ENCODE data around the gene CARM1. TPM values are rescaled to one million over a fixed set of nuclear protein-coding genes. Genes with fewer than 3 reads are reported as not detected.
"Not testable (repeated sequence)": the region's sequence is repeated elsewhere in the genome, so short reads cannot be mapped to it uniquely, and the experiment has no call there.

Gene CARM1
- total RNA-seq, 2 donors from 2014 or later, result 14.5 to 54.4 TPM

DNA sequence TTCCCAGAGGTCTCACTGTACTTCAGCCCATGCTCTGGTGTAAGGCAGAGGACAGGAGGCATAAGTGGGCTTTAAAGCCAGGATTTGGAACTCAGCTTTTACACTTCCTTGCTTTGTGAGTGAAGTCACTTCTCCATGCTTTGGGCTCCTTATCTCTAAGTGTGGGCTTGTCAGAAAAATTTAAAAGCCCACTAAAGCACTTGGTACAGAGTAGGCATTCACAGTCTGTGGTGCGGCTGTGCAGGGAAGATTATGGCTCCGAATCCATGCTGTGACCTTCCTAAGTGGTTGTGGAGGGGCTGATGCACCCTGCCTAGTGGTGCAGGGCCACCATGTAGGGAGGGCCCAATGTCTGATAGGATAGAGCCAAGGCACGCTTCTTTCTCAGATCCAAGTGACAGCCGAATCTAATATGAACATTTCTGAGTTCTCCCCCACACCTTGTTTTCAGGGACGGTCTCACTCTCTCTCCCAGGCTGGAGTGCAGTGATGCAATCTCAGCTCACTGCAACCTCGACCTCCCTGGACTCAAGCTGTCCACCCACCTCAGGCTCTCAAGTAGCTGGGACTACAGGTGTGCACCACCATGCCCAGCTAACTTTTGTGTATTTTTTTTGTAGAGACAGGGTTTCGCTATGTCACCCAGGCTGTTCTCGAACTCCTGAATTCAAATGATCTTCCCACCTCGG, 64.2 kb downstream of the CARM1 start:
- no peak overlapping the region for H3K27ac ChIP-seq
- H3K36me3 ChIP-seq, result no peaks in the 10 kb centered on the region
- DNase-seq (ENCODE audit: low spot score), result no peak
- TF ChIP-seq POLR2A (IDR thresholded peaks at IDR 0.05) (no peak), POLR2AphosphoS5 (IDR thresholded peaks at IDR 0.05) (no peak)
- TF ChIP-seq, protein P1, sequence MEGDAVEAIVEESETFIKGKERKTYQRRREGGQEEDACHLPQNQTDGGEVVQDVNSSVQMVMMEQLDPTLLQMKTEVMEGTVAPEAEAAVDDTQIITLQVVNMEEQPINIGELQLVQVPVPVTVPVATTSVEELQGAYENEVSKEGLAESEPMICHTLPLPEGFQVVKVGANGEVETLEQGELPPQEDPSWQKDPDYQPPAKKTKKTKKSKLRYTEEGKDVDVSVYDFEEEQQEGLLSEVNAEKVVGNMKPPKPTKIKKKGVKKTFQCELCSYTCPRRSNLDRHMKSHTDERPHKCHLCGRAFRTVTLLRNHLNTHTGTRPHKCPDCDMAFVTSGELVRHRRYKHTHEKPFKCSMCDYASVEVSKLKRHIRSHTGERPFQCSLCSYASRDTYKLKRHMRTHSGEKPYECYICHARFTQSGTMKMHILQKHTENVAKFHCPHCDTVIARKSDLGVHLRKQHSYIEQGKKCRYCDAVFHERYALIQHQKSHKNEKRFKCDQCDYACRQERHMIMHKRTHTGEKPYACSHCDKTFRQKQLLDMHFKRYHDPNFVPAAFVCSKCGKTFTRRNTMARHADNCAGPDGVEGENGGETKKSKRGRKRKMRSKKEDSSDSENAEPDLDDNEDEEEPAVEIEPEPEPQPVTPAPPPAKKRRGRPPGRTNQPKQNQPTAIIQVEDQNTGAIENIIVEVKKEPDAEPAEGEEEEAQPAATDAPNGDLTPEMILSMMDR (IDR thresholded peaks at IDR 0.05), result no peak
- H3K4me3 ChIP-seq, result no peak overlapping the region
- intact Hi-C loops (cut with DNase I), result loop anchor here (5.0 to 10.0 kb wide), 3 partner anchors 92 to 267 kb away; no protein-coding TSS in a partner anchor
- peaks cover 3% of the 10 kb centered on the region for H3K4me1 ChIP-seq (replicated peaks)
- H3K27me3 ChIP-seq (replicated peaks; ENCODE audit: insufficient read depth), result no peaks in the 10 kb centered on the region
- H3K9me3 ChIP-seq, result no peaks in the 10 kb centered on the region
- 95% methylated on average over 9 of the region's 9 CpGs for WGBS

DNA sequence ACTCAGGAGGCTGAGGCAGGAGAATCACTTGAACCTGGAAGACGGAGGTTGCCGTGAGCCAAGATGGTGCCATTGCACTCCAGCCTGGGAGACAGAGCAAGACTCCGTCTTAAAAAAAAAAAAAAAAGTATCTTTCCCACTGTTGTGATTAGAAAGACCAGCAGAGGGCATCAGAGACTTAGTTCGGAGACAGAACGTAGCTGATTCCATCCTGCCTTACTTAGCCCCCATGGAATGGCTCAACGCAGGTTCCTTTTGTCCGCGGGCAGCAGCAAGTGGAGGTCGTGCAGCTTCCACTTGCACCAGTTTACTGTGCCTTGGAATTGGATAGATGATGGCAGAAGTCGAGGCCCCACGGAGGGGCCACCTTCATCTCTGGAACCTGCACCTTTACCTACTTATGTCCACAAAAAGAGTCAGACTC, 65.3 kb downstream of the CARM1 start:
- intact Hi-C loops (cut with DNase I), result loop anchor here (5.0 to 10.0 kb wide), 3 partner anchors 91 to 266 kb away; no protein-coding TSS in a partner anchor
- H3K4me1 ChIP-seq (replicated peaks), result no peaks in the 10 kb centered on the region
- peak; percentile 64 for DNase-seq (ENCODE audit: low spot score)
- no peaks in the 10 kb centered on the region for H3K27me3 ChIP-seq (replicated peaks; ENCODE audit: insufficient read depth)
- H3K9me3 ChIP-seq, result no peaks in the 10 kb centered on the region
- no peaks in the 10 kb centered on the region for H3K36me3 ChIP-seq
- TF ChIP-seq POLR2A (IDR thresholded peaks at IDR 0.05) (no peak), POLR2AphosphoS5 (IDR thresholded peaks at IDR 0.05) (peak; percentile 75)
- TF ChIP-seq, protein P1 (IDR thresholded peaks at IDR 0.05), result peak; percentile 12 to 83 (median 55)
- H3K27ac ChIP-seq, result peak overlapping the region; percentile 3 to 47
- WGBS, result 3% methylated on average over 11 of the region's 11 CpGs
- no peak overlapping the region for H3K4me3 ChIP-seq

DNA sequence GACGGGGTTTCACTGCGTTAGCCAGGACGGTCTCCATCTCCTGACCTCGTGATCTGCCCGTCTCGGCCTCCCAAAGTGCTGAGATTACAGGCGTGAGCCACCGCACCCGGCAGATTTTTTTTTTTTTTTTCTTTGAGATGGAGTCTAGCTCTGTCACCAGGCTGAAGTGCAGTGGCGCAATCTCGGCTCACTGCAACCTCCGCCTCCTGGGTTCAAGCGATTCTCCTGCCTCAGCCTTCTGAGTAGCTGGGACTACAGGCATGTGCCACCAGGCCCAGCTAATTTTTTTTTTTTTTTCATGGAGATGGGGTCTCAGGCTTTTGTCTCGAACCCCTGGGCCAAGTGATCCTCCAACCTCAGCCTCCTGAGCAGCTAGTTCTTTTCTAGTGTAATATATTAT, 70.3 kb downstream of the CARM1 start:
- H3K27me3 ChIP-seq (replicated peaks; ENCODE audit: insufficient read depth); intact Hi-C loops (cut with DNase I); H3K4me1 ChIP-seq (replicated peaks); H3K4me3 ChIP-seq; H3K36me3 ChIP-seq; DNase-seq (ENCODE audit: low spot score); H3K9me3 ChIP-seq: not testable (repeated sequence)
- peak overlapping the region; percentile 31 to 64 for H3K27ac ChIP-seq
- WGBS, result 87% methylated on average over 14 of the region's 14 CpGs

DNA sequence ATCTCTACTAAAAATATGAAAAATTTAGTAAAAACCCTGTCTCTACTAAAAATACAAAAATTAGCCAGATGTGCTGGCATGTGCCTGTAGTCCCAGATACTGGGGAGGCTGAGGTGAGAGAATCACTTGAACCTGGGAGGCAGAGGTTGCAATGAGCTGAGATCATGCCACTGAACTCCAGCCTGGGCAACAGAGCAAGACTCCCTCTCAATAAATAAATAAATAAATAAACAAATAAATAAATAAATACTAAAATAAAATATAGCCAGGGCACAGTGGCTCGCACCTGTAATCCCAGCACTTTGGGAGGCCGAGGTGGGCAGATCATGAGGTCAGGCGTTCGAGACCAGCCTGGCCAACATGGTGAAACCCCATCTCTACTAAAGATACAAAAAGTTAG, 72.1 kb downstream of the CARM1 start:
- H3K36me3 ChIP-seq; H3K9me3 ChIP-seq; H3K4me3 ChIP-seq; H3K27ac ChIP-seq; H3K27me3 ChIP-seq (replicated peaks; ENCODE audit: insufficient read depth); H3K4me1 ChIP-seq (replicated peaks); intact Hi-C loops (cut with DNase I); DNase-seq (ENCODE audit: low spot score): not testable (repeated sequence)
- 81% methylated on average over 4 of the region's 4 CpGs for WGBS

DNA sequence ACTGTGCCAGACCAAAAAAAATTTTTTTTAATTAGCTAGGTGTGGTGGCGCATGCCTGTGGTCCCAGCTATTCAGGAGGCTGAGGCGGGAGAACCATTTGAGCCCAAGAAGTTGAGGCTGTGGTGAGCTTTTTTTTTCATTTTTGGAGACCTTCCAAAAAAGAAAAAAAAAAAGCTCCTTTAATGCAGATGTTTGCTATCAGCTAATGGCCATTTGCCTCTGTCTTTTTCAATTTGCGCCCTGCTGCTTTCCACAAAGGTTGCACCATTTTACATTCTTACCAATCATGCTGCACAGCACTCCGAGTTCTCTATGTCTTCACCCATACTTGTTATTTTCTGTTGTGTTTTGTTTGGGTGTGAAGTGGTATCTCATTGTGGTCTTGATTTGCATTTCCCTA, 73.9 kb downstream of the CARM1 start:
- no peaks in the 10 kb centered on the region for H3K27me3 ChIP-seq (replicated peaks; ENCODE audit: insufficient read depth)
- no peak overlapping the region for H3K4me3 ChIP-seq
- H3K4me1 ChIP-seq (replicated peaks), result no peaks in the 10 kb centered on the region
- intact Hi-C loops (cut with DNase I), result no loop called here
- DNase-seq (ENCODE audit: low spot score), result no peak
- no peak overlapping the region for H3K27ac ChIP-seq
- H3K9me3 ChIP-seq, result no peaks in the 10 kb centered on the region
- H3K36me3 ChIP-seq, result no peaks in the 10 kb centered on the region
- TF ChIP-seq POLR2AphosphoS5 (IDR thresholded peaks at IDR 0.05) (no peak), POLR2A (IDR thresholded peaks at IDR 0.05) (no peak)
- TF ChIP-seq, protein P1 (IDR thresholded peaks at IDR 0.05), result no peak
- WGBS, result 95% methylated on average over 4 of the region's 4 CpGs

Data from prostate gland (tissue), 2 donors.